HL-60/S4 (cell line): ENCODE measurements around the gene MPV17.
"Not testable (repeated sequence)": the region's sequence is repeated elsewhere in the genome, so short reads cannot be mapped to it uniquely, and the experiment has no call there.

Experiments used
- in situ Hi-C: fragments of 300-500 bp; cut with MboI; formaldehyde crosslinking; loops from 2 replicates; pipeline ENCODE4 v1.14.3; 2022; ENCODE audit warnings: low sequenced_read_pairs

The MPV17 gene

GRCh38 chr2:27300606-27301005 lies 22.3 kb downstream of the MPV17 start:
- in situ Hi-C loops, result not testable (repeated sequence)

DNA sequence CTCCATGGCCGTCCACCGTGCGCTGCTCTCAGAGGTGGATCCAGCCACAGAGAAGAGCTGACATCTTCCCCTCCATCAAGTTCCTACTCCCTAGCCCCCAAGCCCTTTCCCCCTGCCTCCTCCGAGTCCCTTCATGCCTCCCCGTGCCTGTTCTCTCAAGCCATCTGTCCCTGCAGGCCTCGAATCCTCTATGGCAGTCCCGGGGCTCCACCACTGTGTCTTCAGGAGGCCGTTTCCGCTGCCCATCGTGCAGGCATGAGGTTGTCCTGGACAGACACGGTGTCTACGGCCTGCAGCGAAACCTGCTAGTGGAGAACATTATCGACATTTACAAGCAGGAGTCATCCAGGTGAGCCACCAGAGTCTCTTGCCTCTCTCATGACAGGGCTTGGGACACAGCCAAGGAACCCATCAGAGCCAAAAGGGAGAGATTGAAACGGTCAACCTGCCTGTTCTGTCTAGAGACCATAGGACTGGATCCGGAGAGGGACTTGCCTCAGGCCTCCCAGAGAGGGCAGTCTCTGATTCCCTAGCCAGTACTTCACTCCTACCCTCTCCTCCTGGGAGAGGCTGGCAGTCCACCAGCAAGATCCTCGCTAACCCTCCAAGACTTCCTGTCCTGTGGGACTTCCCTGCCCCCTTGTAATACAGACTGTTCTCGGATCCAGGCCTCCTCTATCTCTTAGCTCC lies 24.4 kb downstream of the MPV17 start:
- in situ Hi-C loops, result no loop called here

DNA sequence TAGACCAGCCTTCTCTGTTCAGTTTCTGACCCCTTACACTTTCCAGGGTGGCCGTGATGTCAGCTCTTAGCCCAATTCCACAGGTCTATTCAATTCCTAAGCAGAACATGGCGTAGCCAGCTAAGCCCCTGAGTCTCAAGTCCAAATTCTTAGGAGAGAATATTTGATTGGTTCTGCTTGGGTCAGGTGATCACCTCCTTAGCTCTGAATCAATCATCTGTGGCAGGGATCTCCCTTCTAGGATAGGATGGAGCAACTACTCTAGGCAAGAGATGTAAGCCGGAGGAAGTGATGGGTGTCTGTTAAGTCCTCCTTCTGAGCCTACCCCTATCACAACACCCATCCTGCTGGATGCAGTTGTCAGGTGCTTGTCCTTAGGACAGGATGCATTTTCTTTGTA lies 25.7 kb downstream of the MPV17 start:
- in situ Hi-C loops, result no loop called here

GRCh38 chr2:27296481-27296880 lies 26.4 kb downstream of the MPV17 start:
- in situ Hi-C loops, result no loop called here

- in situ Hi-C loops, result no loop called here
These were observed 28.0 kb downstream of the MPV17 start for GRCh38 chr2:27294928-27295327.

DNA sequence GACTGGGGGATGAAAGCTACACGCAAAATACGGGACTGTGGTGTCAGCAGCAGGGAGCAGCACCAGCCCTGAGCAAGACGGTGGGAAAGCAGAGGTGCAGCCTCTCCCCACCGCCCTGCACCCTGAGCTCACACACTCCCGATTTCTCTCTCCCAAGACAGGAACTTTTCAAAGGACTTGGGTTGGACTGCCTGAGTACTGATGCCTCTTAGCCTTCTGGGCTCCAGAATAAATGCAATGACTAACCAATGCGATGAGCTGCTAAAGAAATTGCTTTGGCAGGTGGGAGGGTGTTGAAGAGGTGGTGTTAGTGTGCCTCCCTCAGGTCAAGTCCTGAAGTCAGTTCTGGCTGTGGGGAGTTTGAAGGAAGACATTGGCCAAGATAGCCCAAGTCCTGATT lies 31.0 kb downstream of the MPV17 start:
- in situ Hi-C loops, result no loop called here

DNA sequence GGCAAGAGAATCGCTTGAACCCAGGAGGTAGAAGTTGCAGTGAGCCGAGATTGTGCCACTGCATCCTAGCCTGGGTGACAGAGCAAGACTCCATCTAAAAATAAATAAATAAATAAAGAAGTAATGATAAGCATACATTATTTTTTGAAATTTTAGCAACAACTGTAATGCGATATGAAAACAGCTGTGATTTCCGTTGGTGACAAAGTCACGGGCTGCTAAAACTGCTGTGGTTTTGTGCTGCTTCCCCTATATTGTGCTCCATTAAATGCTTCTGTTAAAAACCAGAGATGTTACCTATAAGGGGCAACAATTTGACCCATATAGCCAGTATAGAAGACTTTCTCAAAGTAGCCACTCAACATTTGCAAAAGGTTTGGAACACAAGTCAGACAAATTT lies 32.3 kb downstream of the MPV17 start:
- in situ Hi-C loops, result no loop called here

DNA sequence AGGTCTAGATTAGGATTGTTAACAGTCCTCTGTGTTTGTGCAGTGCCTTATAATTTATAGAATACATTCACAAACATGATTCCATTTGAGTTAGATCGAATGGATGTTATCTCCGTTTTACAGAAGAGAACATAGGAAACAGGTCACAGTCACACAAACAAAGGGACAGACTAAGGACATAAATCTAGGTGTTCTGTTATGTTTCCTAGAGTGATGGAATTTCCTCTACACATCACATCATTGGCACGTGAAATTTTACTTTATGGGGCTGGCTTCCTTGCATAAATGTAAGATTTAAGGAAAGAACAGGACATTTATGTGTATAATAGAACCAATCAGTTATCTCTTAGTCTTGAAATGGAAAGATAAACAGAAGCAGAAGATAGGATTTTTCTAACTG lies 34.3 kb downstream of the MPV17 start:
- in situ Hi-C loops, result loop anchor here (10.0 kb wide), 2 partner anchors 194 to 334 kb away; no protein-coding TSS in a partner anchor

GRCh38 chr2:27285481-27285880 lies 37.4 kb downstream of the MPV17 start:
- in situ Hi-C loops, result loop anchor here (10.0 kb wide), 2 partner anchors 191 to 331 kb away; no protein-coding TSS in a partner anchor

DNA sequence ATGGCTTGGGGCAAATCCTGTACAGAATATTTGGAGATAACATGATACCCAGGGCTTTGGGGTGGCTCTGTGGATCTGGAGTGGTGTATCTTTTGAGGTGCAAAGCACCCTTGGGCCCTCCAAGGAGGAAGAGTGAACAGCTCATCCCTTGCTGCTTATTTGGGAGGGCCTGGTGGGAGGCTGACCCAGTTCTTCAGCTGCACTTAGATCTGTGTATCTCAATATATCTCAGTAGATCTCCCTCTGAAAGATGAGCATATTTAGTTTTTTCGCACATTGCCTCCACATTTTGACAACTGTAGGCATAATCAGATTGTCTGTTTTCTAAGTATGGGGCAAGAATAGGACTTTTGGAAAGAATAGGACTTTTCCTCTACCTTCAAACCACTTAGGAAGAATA lies 37.9 kb downstream of the MPV17 start:
- in situ Hi-C loops, result loop anchor here (10.0 kb wide), 2 partner anchors 190 to 330 kb away; no protein-coding TSS in a partner anchor

DNA sequence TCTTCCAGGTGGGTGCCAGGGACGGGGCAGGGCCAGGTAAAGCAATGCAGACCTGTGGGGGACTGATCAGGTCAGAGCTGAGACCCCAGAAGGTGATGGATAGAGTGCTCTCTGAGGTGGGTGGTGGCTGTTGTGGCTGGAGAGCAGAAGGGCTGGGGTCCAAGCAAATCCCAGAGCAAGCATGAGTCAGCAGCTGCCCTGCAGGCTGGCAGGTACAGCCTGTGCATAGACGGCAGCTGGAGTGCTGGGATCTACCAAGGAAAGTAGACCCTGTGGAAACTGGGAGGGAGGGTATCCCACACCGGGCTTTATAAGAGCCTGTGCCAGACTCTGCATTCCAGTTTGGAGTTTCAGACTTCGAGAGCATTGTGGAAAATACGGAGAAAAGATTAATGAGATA lies 40.0 kb downstream of the MPV17 start:
- in situ Hi-C loops, result loop anchor here (10.0 kb wide), 2 partner anchors 188 to 328 kb away; no protein-coding TSS in a partner anchor

- in situ Hi-C loops, result loop anchor here (10.0 kb wide), 2 partner anchors 187 to 327 kb away; no protein-coding TSS in a partner anchor
These were observed 40.9 kb downstream of the MPV17 start, which contains the start of gene TRIM54 for GRCh38 chr2:27281855-27282559. Gene TRIM54 (plus strand): TSS chr2:27282429. CDS start chr2:27282732, 303 bp downstream.

DNA sequence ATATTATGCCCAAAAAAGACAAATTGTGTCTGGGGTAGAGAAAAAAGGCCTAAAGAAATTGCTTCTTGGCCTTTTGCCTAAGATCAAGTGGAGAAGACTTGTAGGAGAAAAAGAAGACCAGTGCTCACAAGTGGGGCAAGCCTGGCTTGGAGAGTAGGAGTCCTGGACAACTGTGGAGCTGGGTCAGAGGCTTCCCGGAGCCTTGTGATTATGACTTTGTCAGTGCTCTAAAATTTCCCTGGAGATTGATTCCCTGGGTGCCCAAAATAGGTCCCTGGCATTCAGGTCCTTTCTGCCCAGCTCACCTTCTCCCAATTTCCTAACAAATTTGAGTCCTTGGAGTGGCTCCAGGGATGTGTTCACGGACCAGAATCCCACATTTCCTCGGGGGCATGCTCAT lies 41.5 kb downstream of the MPV17 start:
- in situ Hi-C loops, result loop anchor here (10.0 kb wide), 2 partner anchors 187 to 327 kb away; no protein-coding TSS in a partner anchor

DNA sequence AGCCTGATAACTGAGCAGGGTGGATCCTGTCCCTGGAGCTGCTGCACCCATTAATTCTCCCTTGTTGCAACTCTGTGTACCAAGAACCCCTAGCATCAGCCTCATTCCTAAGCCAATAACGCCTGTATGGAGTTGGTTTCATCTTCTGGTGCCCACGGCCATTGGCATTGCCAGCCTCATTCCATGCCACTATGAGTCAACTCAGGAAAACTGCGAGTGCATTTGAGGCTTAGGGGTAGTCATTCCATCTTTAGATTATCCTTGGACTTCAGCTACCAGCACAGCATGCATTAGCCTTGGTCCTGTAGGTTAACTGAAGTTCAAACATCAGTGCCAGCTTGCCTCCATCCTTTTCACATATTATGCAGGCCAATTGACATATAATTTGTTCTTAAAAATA lies 42.1 kb downstream of the MPV17 start:
- in situ Hi-C loops, result loop anchor here (10.0 kb wide), 2 partner anchors 186 to 326 kb away; no protein-coding TSS in a partner anchor

- in situ Hi-C loops, result no loop called here
These were observed 44.9 kb downstream of the MPV17 start for GRCh38 chr2:27278010-27278409.

DNA sequence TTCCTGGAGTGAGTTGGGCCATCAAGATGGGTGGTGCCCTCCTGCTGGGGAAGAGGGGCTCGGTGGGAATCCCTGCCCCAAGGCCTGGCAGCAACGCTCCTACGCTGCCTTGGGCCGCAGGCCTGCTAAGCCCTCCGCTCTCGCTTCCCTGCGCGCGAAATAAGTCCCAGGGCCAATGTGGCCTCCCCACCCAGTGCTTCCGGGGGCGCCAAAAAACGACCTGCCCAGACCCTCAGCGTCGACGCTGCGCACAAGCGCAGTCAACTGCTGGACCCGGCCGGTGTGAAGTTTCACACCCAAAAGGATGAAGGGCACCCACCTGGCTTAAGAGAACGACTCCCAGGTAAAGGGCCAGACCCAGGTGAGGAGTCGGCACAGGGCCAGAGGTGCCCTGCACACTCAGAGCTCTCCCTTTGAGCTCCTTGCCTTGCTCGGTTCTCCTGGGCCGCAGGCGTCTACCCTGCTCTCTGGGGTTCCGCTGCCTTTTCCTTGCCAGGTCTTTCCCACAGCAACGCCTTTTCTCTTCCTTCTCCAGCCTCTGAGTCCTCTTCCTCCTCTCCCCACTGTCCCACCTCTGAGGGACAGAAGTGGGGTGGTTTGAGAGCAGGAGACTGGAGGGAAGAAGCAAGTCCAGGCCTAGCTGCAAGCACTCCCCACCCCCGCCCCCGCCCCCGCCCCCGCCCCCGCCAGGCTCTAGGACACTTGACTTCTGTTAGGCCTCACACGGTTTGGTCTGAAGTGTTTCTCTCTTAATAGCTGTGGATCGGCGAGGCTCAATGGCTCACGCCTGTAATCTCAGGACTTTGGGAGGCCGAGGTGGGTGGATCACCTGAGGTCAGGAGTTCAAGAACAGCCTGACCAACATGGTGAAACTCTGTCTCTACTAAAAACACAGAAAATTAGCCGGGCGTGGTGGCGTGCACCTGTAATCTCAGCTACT lies 47.4 kb downstream of the MPV17 start, which contains the start of gene DNAJC5G:
Gene DNAJC5G, plus strand, starts transcription at position 223 of the 940 bp plus-strand sequence. CDS start 1,296 bp downstream, outside the sequence.
- in situ Hi-C loops, result no loop called here

DNA sequence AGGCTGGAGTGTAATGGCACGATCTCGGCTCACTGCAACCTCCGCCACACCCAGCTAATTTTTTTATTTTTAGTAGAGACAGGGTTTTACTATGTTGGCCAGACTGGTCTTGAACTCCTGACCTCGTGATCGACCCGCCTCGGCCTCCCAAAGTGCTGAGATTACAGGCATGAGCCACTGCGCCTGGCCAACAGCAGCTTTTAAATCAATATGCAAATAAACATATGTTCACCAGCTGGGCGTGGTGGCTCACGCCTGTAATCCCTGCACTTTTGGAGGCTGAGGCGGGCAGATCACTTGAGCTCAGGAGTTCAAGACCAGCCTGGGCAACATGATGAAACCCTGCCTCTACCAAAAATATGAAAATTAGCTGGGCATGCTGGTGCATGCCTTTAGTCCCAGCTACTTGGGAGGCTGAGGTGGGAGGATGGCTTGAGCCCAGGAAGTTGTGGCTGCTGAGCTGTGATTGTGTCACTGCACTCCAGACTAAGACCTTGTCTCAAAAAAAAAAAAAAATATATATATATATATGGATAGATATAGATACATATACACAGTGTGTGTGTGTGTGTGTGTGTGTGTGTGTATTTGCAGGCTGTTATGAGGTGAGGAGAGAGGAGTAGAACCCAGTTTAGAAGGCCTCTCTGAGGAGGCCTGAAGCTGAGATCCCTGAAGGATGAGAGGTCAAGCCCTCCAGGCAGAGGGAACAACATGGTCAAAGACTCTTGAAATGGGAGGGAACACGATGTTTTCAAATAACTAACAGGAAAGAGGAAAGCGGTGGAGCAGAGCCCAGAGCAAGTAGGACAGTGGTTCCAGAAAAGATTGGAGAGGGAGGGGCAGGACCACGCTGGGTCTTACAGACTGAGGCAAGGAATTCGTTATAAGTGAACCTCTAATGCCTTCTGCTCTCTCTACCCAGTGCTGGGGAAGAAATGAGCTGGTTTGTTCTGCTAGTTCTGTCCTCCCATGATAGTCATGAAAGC lies 50.1 kb downstream of the MPV17 start:
- in situ Hi-C loops, result not testable (repeated sequence)

- in situ Hi-C loops, result no loop called here
These were observed 51.1 kb downstream of the MPV17 start for GRCh38 chr2:27271631-27272340.

GRCh38 chr2:27270670-27271069 lies 52.2 kb downstream of the MPV17 start:
- in situ Hi-C loops, result no loop called here
